Thymus (tissue), 11 donors: ENCODE measurements around the gene FUT7. TPM values are rescaled to one million over a fixed set of nuclear protein-coding genes. Genes with fewer than 3 reads are reported as not detected.

ENCODE experiments used
- DNase-seq, 9 donors: peaks; one replicate each; pipeline ENCODE4 v3.0.0-alpha.2; 2013; ENCODE audit warnings: low spot score in 9 of 9, low read depth in 6 of 9, missing footprints in 1 of 9
- H3K27ac ChIP-seq, 2 donors: one replicate each; pipeline ENCODE4 v1.5.1; 2013; ENCODE audit warnings: control low read depth in 1 of 2, low read depth in 1 of 2, low read length in 1 of 2, mild to moderate bottlenecking in 1 of 2, moderate library complexity in 1 of 2
- H3K27me3 ChIP-seq, 2 donors: one replicate each; pipeline ENCODE4 v1.5.1; 2013; ENCODE audit warnings: low read length in 1 of 2; ENCODE audit not compliant: control insufficient read depth in 2 of 2, insufficient read depth in 1 of 2
- H3K36me3 ChIP-seq, 2 donors: one replicate each; pipeline ENCODE4 v1.5.1; 2013; ENCODE audit warnings: low read length in 1 of 2, mild to moderate bottlenecking in 1 of 2, moderate library complexity in 1 of 2; ENCODE audit not compliant: control insufficient read depth in 2 of 2, insufficient read depth in 2 of 2
- H3K4me1 ChIP-seq, 2 donors: one replicate each; pipeline ENCODE4 v1.5.1; 2013; ENCODE audit warnings: low read length in 2 of 2; ENCODE audit not compliant: control insufficient read depth in 2 of 2, insufficient read depth in 2 of 2
- H3K4me3 ChIP-seq, 2 donors: one replicate each; pipeline ENCODE4 v1.5.1; 2013; ENCODE audit warnings: low read length in 2 of 2, control low read depth in 1 of 2, mild to moderate bottlenecking in 1 of 2
- H3K9me3 ChIP-seq, 2 donors: one replicate each; pipeline ENCODE4 v1.5.1; 2013; ENCODE audit warnings: low read length in 1 of 2, mild to moderate bottlenecking in 1 of 2; ENCODE audit not compliant: control insufficient read depth in 2 of 2, insufficient read depth in 1 of 2
- WGBS: extraction: QIAGEN DNeasy Blood & Tissue Kit; methylation state at CpG from one replicate; pipeline ENCODE4 v1.1.7; 2013; 5-methylcytosine and 5-hydroxymethylcytosine counted together
- polyA plus RNA-seq: library from polyadenylated mRNA; stranded (reverse); fragments of 200-250 nt; gene quantifications from one replicate; pipeline ENCODE4 v1.2.3, GENCODE V29; 2013
- total RNA-seq: library from RNA; stranded (reverse); fragments of 120-200 nt; gene quantifications from one replicate; pipeline ENCODE4 v1.2.4, GENCODE V29; 2013
- donor health status: healthy.

FUT7 gene
- total and polyA plus RNA-seq, 2 donors: 0.99 to 4.6 TPM

- Histone ChIP-seq H3K27ac (no peak overlapping the region), H3K4me3 (peak overlapping the region in 1 of 2 donors; percentile 41), H3K9me3 (no peaks in the 10 kb centered on the region), H3K27me3 (peaks cover 41 to 95% of the 10 kb centered on the region in 2 donors), H3K4me1 (peaks cover 2 to 6% of the 10 kb centered on the region in 2 donors), H3K36me3 (no peaks in the 10 kb centered on the region)
- DNase-seq: no peak
- 8% methylated on average over 48 of the region's 48 CpGs for WGBS
These were observed 46.8 kb downstream of the FUT7 start for GRCh38 chr9:136985027-136985602.

GRCh38 chr9:136984464-136985026, 47.3 kb downstream of the FUT7 start:
- peaks cover 41 to 95% of the 10 kb centered on the region in 2 donors for H3K27me3 ChIP-seq
- 49% methylated on average over 29 of the region's 29 CpGs for WGBS
- peaks cover 2 to 6% of the 10 kb centered on the region in 2 donors for H3K4me1 ChIP-seq
- DNase-seq: no peak
- no peaks in the 10 kb centered on the region for H3K36me3 ChIP-seq
- H3K27ac ChIP-seq: no peak overlapping the region
- H3K9me3 ChIP-seq: no peaks in the 10 kb centered on the region
- H3K4me3 ChIP-seq: peak overlapping the region in 1 of 2 donors; percentile 41

- WGBS: 87% methylated on average over 11 of the region's 11 CpGs
- peaks cover 41 to 96% of the 10 kb centered on the region in 2 donors for H3K27me3 ChIP-seq
- DNase-seq: no peak
- H3K36me3 ChIP-seq: no peaks in the 10 kb centered on the region
- no peak overlapping the region for H3K27ac ChIP-seq
- peaks cover 2 to 6% of the 10 kb centered on the region in 2 donors for H3K4me1 ChIP-seq
- no peak overlapping the region for H3K4me3 ChIP-seq
- H3K9me3 ChIP-seq: no peaks in the 10 kb centered on the region
These were observed 48.1 kb downstream of the FUT7 start for GRCh38 chr9:136983656-136984314.

GRCh38 chr9:136983167-136983566, 48.7 kb downstream of the FUT7 start:
- peaks cover 39 to 94% of the 10 kb centered on the region in 2 donors for H3K27me3 ChIP-seq
- no peaks in the 10 kb centered on the region for H3K36me3 ChIP-seq
- H3K4me1 ChIP-seq: peaks cover 2 to 6% of the 10 kb centered on the region in 2 donors
- H3K9me3 ChIP-seq: no peaks in the 10 kb centered on the region
- DNase-seq: no peak
- no peak overlapping the region for H3K27ac ChIP-seq
- WGBS: 70% methylated on average over 9 of the region's 9 CpGs
- H3K4me3 ChIP-seq: no peak overlapping the region

GRCh38 chr9:136982232-136983051, 49.4 kb downstream of the FUT7 start, which contains the start of gene LCNL1:
TSS of gene LCNL1 (plus strand) at chr9:136982993. CDS start at chr9:136983587, 594 bp downstream.
- no peak for DNase-seq
- Histone ChIP-seq H3K4me3 (no peak within 1 kb of the TSS), H3K4me1 (peaks cover 5 to 9% of the 10 kb centered on the region in 2 donors), H3K9me3 (no peaks in the 10 kb centered on the region), H3K27me3 (peaks cover 37 to 95% of the 10 kb centered on the region in 2 donors), H3K27ac (no peak within 1 kb of the TSS), H3K36me3 (no peaks in the 10 kb centered on the region)
- WGBS: 96% methylated on average over 18 of the region's 18 CpGs

- DNase-seq: no peak
- Histone ChIP-seq H3K4me3 (no peak overlapping the region), H3K9me3 (no peaks in the 10 kb centered on the region), H3K4me1 (peaks cover 5 to 9% of the 10 kb centered on the region in 2 donors), H3K36me3 (no peaks in the 10 kb centered on the region), H3K27ac (no peak overlapping the region), H3K27me3 (peaks cover 41 to 95% of the 10 kb centered on the region in 2 donors)
- WGBS: 83% methylated on average over 17 of the region's 17 CpGs
These were observed 50.2 kb downstream of the FUT7 start for GRCh38 chr9:136981588-136982231.

- Histone ChIP-seq H3K4me3 (no peak overlapping the region), H3K9me3 (no peaks in the 10 kb centered on the region), H3K27ac (no peak overlapping the region), H3K36me3 (no peaks in the 10 kb centered on the region), H3K4me1 (peaks cover 5 to 12% of the 10 kb centered on the region in 2 donors), H3K27me3 (peaks cover 35 to 95% of the 10 kb centered on the region in 2 donors)
- WGBS: 96% methylated on average over 16 of the region's 16 CpGs
- no peak for DNase-seq
These were observed 51.0 kb downstream of the FUT7 start for GRCh38 chr9:136980669-136981478.
